ENCODE measurements around the gene MIOX.
"Not testable (repeated sequence)": the region's sequence is repeated elsewhere in the genome, so short reads cannot be mapped to it uniquely, and the experiment has no call there.

Gene MIOX

GRCh38 chr22:50520184-50520583, 33.5 kb downstream of the MIOX start:
- DNase-seq = not testable (repeated sequence)

GRCh38 chr22:50520826-50521453, 34.3 kb downstream of the MIOX start:
- no peak for DNase-seq

- no peak for DNase-seq
These were observed 35.1 kb downstream of the MIOX start for GRCh38 chr22:50521710-50522109.

- no peak for DNase-seq
These were observed 35.6 kb downstream of the MIOX start for GRCh38 chr22:50522208-50522805.

- DNase-seq = no peak
These were observed 36.3 kb downstream of the MIOX start for GRCh38 chr22:50522806-50523438.

GRCh38 chr22:50523458-50523805, 36.8 kb downstream of the MIOX start:
- no peak for DNase-seq

GRCh38 chr22:50523806-50524675, 37.4 kb downstream of the MIOX start:
- no peak for DNase-seq

GRCh38 chr22:50524676-50525103, 38.0 kb downstream of the MIOX start:
- no peak for DNase-seq

- DNase-seq = no peak
These were observed 38.6 kb downstream of the MIOX start, which contains the start of gene SCO2 for GRCh38 chr22:50525104-50525857. SCO2 (minus strand) TSS chr22:50525598; CDS start chr22:50524411, 1,187 bp downstream.

- no peak for DNase-seq
These were observed 39.1 kb downstream of the MIOX start for GRCh38 chr22:50525858-50526107.

GRCh38 chr22:50526108-50526833, 39.6 kb downstream of the MIOX start:
- peak; percentile 37 for DNase-seq

- no peak for DNase-seq
These were observed 40.5 kb downstream of the MIOX start for GRCh38 chr22:50526834-50527801.

- no peak for DNase-seq
These were observed 41.4 kb downstream of the MIOX start for GRCh38 chr22:50527921-50528681.

GRCh38 chr22:50528682-50529415, 42.2 kb downstream of the MIOX start:
- no peak for DNase-seq

GRCh38 chr22:50529416-50529896, 42.8 kb downstream of the MIOX start:
- no peak for DNase-seq

- no peak for DNase-seq
These were observed 43.4 kb downstream of the MIOX start, which contains the start of gene TYMP for GRCh38 chr22:50529897-50530579. TYMP (minus strand) TSS chr22:50530012; CDS start chr22:50529709, 303 bp downstream.

GRCh38 chr22:50530580-50530876, 43.9 kb downstream of the MIOX start:
- no peak for DNase-seq

- DNase-seq = no peak
These were observed 44.4 kb downstream of the MIOX start for GRCh38 chr22:50530877-50531545.

All from SIG-M5 (cell line).